ENCODE results near the gene ASF1B.
A peak's percentile ranks its signal among the peaks of the same experiment; 100 is the strongest.
"Not testable (repeated sequence)": the region's sequence is repeated elsewhere in the genome, so short reads cannot be mapped to it uniquely, and the experiment has no call there.

ASF1B gene

DNA sequence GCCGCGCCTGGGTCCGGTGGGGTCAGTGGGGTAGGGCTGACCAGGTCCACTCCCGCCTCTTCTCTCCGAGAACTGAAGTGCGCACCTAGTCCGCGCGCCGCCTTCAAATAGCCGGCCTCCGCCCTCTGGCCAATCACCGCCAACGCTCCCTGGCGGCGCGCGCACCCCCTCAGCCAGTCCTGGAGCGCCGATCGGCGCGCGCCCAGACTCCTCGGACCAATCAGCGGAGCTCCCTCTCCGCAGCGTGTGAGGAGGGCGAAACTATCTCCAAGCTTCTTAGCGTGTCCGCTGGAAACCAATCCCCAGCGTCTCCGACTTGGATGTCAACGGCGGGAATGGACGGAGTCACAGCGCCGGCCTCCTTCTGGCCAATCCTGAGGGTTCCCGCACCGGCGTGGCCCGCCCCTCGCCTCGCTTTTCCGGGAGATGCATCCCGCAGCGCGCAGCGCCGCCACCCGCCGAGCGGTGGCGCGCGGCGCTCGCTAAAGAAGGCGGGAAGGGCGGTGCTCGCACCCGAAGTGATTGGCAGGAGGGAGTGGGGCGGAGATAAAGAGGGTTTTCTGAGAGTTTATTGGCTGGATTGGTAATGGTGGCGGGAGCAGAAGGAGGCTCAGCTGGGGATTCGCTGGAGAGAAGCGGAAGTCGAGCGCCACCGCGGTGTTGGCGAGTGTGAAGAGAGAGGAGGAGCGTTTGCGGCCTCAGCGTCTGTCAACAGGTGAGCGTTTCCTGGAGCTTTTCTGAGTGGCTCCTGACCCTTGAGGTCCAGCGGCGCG is at the start of gene ASF1B:
TSS of gene ASF1B (minus strand) at position 81 of the 773 bp plus-strand sequence. CDS start 133 bp downstream, outside the sequence.
- TF ChIP-seq, protein P1, sequence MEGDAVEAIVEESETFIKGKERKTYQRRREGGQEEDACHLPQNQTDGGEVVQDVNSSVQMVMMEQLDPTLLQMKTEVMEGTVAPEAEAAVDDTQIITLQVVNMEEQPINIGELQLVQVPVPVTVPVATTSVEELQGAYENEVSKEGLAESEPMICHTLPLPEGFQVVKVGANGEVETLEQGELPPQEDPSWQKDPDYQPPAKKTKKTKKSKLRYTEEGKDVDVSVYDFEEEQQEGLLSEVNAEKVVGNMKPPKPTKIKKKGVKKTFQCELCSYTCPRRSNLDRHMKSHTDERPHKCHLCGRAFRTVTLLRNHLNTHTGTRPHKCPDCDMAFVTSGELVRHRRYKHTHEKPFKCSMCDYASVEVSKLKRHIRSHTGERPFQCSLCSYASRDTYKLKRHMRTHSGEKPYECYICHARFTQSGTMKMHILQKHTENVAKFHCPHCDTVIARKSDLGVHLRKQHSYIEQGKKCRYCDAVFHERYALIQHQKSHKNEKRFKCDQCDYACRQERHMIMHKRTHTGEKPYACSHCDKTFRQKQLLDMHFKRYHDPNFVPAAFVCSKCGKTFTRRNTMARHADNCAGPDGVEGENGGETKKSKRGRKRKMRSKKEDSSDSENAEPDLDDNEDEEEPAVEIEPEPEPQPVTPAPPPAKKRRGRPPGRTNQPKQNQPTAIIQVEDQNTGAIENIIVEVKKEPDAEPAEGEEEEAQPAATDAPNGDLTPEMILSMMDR (IDR thresholded peaks at IDR 0.05; ENCODE audit: low read depth, low read length, poor library complexity, severe bottlenecking) = peak; percentile 65
- no peak for TF ChIP-seq EZH2phosphoT487 (IDR thresholded peaks at IDR 0.05; ENCODE audit: borderline replicate concordance, low read length)
- Histone ChIP-seq H3K9me2 (replicated peaks; ENCODE audit: control insufficient read depth, low read length) (no peaks in the 10 kb centered on the region), H4K20me1 (ENCODE audit: control insufficient read depth, insufficient read depth, low read depth, low read length) (peaks cover 11% of the 10 kb centered on the region), H3K4me3 (ENCODE audit: low read length) (peak within 1 kb of the TSS; percentile 94), H3K4me1 (ENCODE audit: control insufficient read depth, low read length) (peaks cover 27% of the 10 kb centered on the region), H3K36me3 (ENCODE audit: control insufficient read depth, low read length) (peaks cover 38% of the 10 kb centered on the region), H3F3A (ENCODE audit: control insufficient read depth, insufficient read depth) (0 out of 2 replicates have a peak, but pooled peaks cover 3% of the 10 kb centered on the region), H3K4me2 (ENCODE audit: low read length) (peak within 1 kb of the TSS; percentile 91), H3K79me2 (ENCODE audit: control insufficient read depth, low read length) (peaks cover 57% of the 10 kb centered on the region), H3K9me3 (ENCODE audit: control insufficient read depth, insufficient read depth, low read length) (no peaks in the 10 kb centered on the region), H3K27ac (ENCODE audit: low read depth, low read length) (peak within 1 kb of the TSS; percentile 83), H3K27me3 (ENCODE audit: control insufficient read depth, low read length) (no peaks in the 10 kb centered on the region)

GRCh38 chr19:14185691-14186090 is 49.3 kb upstream of the ASF1B start:
- not testable (repeated sequence) for H3K36me3 ChIP-seq (ENCODE audit: control insufficient read depth, low read length); H3F3A ChIP-seq (ENCODE audit: control insufficient read depth, insufficient read depth); H3K4me1 ChIP-seq (ENCODE audit: control insufficient read depth, low read length); H3K9me2 ChIP-seq (replicated peaks; ENCODE audit: control insufficient read depth, low read length); H3K27ac ChIP-seq (ENCODE audit: low read depth, low read length); H3K27me3 ChIP-seq (ENCODE audit: control insufficient read depth, low read length); H3K4me2 ChIP-seq (ENCODE audit: low read length); H4K20me1 ChIP-seq (ENCODE audit: control insufficient read depth, insufficient read depth, low read depth, low read length); H3K9me3 ChIP-seq (ENCODE audit: control insufficient read depth, insufficient read depth, low read length); H3K79me2 ChIP-seq (ENCODE audit: control insufficient read depth, low read length); H3K4me3 ChIP-seq (ENCODE audit: low read length)

DNA sequence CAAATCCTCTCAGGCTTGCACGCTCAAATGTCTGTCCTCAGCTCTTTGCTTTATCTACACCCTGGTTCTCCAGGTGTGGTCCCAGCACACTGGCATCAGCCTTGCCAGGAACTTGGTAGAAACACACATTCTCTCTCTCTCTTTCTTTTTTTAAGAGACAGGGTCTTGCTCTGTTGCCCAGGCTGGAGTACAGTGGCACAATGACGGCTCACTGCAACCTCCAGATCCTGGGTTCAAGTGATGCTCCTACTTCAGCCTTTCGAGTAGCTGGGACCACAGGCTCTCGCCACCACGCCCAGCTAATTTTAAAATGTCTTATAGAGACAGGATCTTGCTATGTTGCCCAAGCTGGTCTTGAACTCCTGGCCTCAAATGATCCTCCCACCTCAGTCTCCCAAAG is 48.8 kb upstream of the ASF1B start:
- Histone ChIP-seq H4K20me1 (ENCODE audit: control insufficient read depth, insufficient read depth, low read depth, low read length) (no peaks in the 10 kb centered on the region), H3K4me1 (ENCODE audit: control insufficient read depth, low read length) (no peaks in the 10 kb centered on the region), H3K27ac (ENCODE audit: low read depth, low read length) (no peak overlapping the region), H3K9me3 (ENCODE audit: control insufficient read depth, insufficient read depth, low read length) (no peaks in the 10 kb centered on the region), H3K27me3 (ENCODE audit: control insufficient read depth, low read length) (peaks cover 4% of the 10 kb centered on the region; the same call in 1 of the 2 replicates), H3K36me3 (ENCODE audit: control insufficient read depth, low read length) (no peaks in the 10 kb centered on the region), H3K4me3 (ENCODE audit: low read length) (no peak overlapping the region), H3K9me2 (replicated peaks; ENCODE audit: control insufficient read depth, low read length) (no peaks in the 10 kb centered on the region), H3F3A (ENCODE audit: control insufficient read depth, insufficient read depth) (no peaks in the 10 kb centered on the region), H3K79me2 (ENCODE audit: control insufficient read depth, low read length) (no peaks in the 10 kb centered on the region), H3K4me2 (ENCODE audit: low read length) (no peak overlapping the region)
- no peak for TF ChIP-seq EZH2phosphoT487 (IDR thresholded peaks at IDR 0.05; ENCODE audit: borderline replicate concordance, low read length)
- TF ChIP-seq, protein P1 (IDR thresholded peaks at IDR 0.05; ENCODE audit: low read depth, low read length, poor library complexity, severe bottlenecking) = no peak

GRCh38 chr19:14183741-14184350 is 47.5 kb upstream of the ASF1B start:
- no peaks in the 10 kb centered on the region for H3K79me2 ChIP-seq (ENCODE audit: control insufficient read depth, low read length)
- H3K36me3 ChIP-seq (ENCODE audit: control insufficient read depth, low read length) = no peaks in the 10 kb centered on the region
- no peak overlapping the region for H3K27ac ChIP-seq (ENCODE audit: low read depth, low read length)
- H3K9me2 ChIP-seq (replicated peaks; ENCODE audit: control insufficient read depth, low read length) = no peaks in the 10 kb centered on the region
- no peaks in the 10 kb centered on the region for H4K20me1 ChIP-seq (ENCODE audit: control insufficient read depth, insufficient read depth, low read depth, low read length)
- H3K4me1 ChIP-seq (ENCODE audit: control insufficient read depth, low read length) = no peaks in the 10 kb centered on the region
- no peak overlapping the region for H3K4me2 ChIP-seq (ENCODE audit: low read length)
- TF ChIP-seq EZH2phosphoT487 (IDR thresholded peaks at IDR 0.05; ENCODE audit: borderline replicate concordance, low read length) = no peak
- TF ChIP-seq, protein P1 (IDR thresholded peaks at IDR 0.05; ENCODE audit: low read depth, low read length, poor library complexity, severe bottlenecking) = no peak
- no peak overlapping the region for H3K4me3 ChIP-seq (ENCODE audit: low read length)
- peaks cover 4% of the 10 kb centered on the region; the same call in 1 of the 2 replicates for H3K27me3 ChIP-seq (ENCODE audit: control insufficient read depth, low read length)
- H3F3A ChIP-seq (ENCODE audit: control insufficient read depth, insufficient read depth) = no peaks in the 10 kb centered on the region
- no peaks in the 10 kb centered on the region for H3K9me3 ChIP-seq (ENCODE audit: control insufficient read depth, insufficient read depth, low read length)

Data from DOHH2 (cell line).